ENCODE results near the gene SYNGAP1.

- TF ChIP-seq, protein P1, sequence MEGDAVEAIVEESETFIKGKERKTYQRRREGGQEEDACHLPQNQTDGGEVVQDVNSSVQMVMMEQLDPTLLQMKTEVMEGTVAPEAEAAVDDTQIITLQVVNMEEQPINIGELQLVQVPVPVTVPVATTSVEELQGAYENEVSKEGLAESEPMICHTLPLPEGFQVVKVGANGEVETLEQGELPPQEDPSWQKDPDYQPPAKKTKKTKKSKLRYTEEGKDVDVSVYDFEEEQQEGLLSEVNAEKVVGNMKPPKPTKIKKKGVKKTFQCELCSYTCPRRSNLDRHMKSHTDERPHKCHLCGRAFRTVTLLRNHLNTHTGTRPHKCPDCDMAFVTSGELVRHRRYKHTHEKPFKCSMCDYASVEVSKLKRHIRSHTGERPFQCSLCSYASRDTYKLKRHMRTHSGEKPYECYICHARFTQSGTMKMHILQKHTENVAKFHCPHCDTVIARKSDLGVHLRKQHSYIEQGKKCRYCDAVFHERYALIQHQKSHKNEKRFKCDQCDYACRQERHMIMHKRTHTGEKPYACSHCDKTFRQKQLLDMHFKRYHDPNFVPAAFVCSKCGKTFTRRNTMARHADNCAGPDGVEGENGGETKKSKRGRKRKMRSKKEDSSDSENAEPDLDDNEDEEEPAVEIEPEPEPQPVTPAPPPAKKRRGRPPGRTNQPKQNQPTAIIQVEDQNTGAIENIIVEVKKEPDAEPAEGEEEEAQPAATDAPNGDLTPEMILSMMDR (IDR thresholded peaks at IDR 0.05) = no peak
- no peak for TF ChIP-seq ZFX (IDR thresholded peaks at IDR 0.05; ENCODE audit: borderline replicate concordance)
Measured at GRCh38 chr6:33420491-33421343, 852 bp downstream of the SYNGAP1 start.

Measured in 22Rv1 (cell line).